ENCODE data around the gene CATSPERZ.
A peak's percentile ranks its signal among the peaks of the same experiment; 100 is the strongest.

CATSPERZ gene

DNA sequence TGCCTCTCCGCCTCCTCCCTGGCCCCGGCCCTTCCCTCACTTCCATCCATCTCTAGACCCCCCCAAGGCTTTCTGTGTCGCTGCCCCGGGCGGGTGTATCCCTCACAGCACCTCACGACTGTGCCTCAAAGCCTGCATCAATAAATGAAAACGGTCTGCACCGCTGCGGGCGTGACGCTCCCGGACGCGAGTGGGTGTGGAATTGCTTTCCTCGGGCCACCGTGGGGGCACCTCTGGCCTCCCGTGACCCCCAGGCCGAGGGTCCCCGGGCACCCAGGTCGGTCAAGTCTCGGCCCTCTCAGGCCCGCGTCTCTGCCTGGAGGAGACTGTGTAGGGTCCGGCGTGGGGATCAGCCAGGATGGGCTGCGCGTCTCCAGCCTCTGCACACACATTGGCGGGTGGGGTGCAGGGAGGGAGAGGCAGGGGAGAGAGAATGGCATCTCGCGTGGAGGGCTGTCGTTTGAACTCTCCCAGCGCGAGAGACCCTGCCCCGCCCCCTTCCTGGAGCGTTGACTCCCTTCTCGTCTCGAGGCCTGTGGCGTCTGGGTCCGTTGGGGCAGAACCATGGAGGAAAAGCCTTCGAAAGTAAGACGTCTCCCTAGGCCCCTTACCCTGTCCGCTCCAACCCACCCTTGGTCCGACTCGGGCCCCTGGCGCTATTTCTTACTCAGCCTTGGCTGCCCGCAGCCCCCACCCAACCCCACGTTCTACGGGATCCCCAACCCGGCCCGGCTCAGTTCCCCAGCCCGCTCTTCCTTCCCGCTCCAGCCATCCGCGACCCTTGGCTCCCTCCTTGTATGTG lies at the start of gene CATSPERZ:
TSS of gene CATSPERZ (plus strand) at position 512 of the 802 bp plus-strand sequence. CDS start at position 565, 53 bp downstream.
- no peak for DNase-seq

DNA sequence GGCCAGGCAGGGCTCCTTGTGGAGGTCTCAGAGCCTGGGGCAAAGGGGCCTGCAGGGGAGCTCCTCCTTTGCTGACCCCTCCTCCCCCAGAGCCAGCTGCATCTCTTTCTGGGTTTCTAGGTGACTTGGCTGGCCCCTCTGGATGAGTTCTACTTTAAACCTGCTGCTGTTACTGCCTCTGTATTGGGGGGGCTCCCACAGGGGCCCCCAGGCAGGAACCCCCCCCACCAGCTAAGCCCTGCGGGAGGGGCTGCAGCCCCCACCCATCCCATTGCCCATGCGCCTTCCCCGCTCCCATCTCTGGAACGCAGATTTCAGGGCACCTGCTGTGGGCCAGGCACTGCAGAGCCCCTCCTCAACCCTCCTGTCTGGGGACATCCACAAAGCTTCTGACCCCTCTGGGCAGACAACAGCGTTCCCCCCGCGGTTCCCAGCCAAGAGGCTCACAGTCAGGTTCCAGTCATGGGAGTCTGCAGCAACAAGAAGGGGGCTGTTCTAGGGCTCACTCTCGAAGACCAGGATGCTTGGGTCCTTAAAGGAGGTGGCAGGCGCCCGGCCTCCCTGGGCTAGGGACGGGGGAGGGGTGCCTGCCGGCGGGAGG lies 49.6 kb upstream of the CATSPERZ start:
- no peak for DNase-seq

- DNase-seq, result peak; percentile 86
These were observed 49.0 kb upstream of the CATSPERZ start, which contains the start of gene PLCB3 for GRCh38 chr11:64251016-64251752. PLCB3 (plus strand) TSS chr11:64251530; CDS start chr11:64251650, 120 bp downstream.

DNA sequence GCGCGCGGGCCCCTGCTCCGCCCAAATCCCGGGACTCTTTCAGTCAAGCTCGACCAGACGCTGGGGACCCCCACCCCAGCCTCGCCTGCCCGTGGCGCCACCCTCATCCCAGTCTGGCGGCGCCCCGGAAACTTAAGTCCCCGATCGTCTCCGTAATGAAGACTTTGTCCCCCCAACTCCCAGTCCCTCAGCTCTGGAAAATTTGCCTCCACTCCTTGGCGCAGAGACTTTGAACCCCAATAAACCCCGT lies 48.5 kb upstream of the CATSPERZ start:
- DNase-seq, result no peak

DNA sequence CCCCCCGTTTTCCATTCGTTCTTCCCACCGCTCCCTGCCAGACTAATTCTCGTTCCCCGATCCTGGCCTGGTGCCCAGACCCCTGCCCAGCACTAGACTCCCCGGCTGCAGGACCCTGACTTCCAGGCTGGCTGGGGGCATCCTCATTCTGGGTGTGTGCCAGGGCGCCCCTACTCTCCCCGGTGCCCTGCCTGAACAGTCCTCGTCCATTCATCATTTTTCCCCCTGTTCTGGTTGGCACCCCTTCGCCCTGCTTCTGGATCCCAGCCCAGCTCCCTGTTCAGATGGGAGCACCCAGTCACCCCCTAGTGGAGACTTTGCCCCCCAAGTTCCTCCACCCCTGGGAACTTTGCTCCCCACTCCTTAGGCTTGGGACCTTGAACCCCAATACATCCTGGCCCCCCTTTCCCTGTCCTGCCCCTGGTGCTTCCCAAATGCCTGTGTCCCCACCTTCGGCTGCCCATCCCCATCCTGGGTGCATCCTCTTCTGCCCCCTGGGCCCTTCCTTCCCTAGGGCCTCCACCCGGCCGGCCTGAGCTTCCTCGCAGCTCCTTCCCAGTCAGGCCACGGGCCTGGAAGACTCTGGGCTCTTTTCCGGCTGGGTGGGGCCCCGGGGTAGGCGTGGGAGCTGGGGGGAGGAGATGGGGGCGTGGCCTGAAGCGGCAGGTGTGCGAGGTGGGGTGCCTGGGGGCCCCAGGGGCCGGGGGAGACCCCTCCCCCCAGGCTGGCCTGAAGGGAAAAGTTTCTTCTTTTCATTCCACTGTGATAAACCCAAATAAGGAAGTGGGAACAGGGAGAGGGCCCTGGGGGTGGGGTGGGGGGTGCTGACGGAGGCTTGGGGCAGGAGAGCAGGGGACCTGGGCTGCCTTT lies 47.9 kb upstream of the CATSPERZ start:
- DNase-seq, result peak; percentile 61

GRCh38 chr11:64253043-64253442 lies 47.1 kb upstream of the CATSPERZ start:
- no peak for DNase-seq

- DNase-seq, result no peak
These were observed 46.7 kb upstream of the CATSPERZ start for GRCh38 chr11:64253481-64253880.

- no peak for DNase-seq
These were observed 45.8 kb upstream of the CATSPERZ start for GRCh38 chr11:64254326-64254725.

DNA sequence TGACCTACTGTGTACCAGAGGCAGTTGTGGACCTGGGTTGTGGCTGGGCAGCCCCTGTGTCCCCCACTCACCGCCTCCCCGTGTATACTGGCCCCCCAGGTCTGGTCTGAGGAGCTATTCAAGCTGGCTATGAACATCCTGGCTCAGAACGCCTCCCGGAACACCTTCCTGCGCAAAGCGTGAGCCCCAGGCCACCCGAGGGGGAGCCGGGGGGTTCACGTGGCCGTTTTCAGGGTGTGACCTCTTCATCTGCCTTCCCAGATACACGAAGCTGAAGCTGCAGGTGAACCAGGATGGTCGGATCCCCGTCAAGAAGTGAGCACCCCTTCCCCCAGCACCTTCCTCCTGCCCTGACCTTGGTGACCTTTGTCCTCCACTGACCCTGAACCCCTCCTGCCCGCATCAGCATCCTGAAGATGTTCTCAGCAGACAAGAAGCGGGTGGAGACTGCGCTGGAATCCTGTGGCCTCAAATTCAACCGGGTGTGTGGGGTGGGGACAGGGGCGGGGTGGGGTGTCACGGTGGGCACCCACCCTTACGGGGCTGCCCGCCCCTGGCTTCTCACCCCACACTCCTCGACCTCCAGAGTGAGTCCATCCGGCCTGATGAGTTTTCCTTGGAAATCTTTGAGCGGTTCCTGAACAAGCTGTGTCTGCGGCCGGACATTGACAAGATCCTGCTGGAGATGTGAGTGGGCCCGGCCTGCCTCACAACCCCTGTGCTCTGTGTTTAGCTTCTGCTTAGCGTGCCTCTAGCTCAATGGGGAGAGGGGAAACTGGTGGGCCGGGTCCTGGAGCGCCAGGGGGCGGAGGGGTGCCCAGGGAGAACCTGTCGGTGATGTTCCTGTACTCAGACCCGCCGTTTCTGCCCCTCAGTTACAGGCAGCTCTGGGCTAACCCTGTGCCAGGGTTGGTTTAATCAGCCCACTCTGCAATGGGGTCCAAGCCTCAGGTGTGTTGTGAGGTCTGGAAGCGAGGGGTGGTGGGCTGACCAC lies 44.7 kb upstream of the CATSPERZ start:
- no peak for DNase-seq

- DNase-seq, result no peak
These were observed 43.9 kb upstream of the CATSPERZ start for GRCh38 chr11:64256300-64256699.

GRCh38 chr11:64258356-64258755 lies 41.8 kb upstream of the CATSPERZ start:
- DNase-seq, result no peak

DNA sequence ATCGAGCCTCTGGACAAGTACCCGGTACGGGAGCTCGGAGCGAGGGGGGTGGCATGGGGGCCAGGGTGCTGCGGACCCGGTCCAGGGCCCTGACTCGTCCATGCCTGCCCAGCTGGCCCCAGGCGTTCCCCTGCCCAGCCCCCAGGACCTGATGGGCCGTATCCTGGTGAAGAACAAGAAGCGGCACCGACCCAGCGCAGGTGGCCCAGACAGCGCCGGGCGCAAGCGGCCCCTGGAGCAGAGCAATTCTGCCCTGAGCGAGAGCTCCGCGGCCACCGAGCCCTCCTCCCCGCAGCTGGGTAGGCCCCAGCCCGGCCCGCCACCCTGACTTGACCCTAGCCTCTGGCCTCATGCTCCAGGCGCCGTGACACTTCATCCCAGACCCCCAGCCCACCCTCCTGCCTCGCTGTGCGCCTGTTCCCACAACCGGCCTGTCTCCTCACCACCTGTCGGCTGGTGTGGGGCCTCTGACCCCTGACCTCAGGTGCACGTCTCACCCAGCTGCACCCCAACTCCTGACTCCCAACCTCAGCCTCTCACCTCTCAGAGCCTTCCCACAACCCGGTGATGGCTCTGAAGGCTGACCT lies 41.1 kb upstream of the CATSPERZ start:
- no peak for DNase-seq

GRCh38 chr11:64259533-64260067 lies 40.6 kb upstream of the CATSPERZ start:
- peak; percentile 66 for DNase-seq

DNA sequence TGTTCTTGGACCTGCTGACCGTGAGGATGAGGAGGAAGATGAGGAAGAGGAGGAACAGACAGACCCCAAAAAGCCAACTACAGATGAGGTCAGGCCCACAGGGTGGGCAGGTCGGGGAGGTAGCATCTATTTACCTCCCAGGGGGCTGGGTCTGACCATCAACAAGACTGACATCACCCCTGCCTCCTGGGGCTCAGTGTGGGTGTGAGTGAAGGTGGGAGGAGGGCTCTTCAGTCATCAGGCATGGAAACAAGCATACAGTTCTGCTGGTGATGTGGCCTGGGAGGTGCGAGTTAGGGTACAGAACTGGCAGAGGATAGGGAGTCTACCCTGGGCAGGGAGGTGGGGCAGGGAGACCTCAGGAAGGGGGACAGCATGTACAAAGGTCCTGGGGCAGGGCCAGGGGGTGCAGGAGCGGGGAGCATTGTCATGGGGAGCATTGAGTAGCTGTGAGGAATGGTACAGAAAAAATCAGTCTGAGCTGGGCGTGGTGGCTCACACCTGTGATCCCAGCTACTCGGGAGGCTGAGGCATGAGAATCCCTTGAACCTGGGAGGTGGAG lies 39.9 kb upstream of the CATSPERZ start:
- DNase-seq, result no peak

GRCh38 chr11:64261556-64262080 lies 38.5 kb upstream of the CATSPERZ start:
- DNase-seq, result no peak

GRCh38 chr11:64262271-64263002 lies 37.7 kb upstream of the CATSPERZ start:
- DNase-seq, result no peak

DNA sequence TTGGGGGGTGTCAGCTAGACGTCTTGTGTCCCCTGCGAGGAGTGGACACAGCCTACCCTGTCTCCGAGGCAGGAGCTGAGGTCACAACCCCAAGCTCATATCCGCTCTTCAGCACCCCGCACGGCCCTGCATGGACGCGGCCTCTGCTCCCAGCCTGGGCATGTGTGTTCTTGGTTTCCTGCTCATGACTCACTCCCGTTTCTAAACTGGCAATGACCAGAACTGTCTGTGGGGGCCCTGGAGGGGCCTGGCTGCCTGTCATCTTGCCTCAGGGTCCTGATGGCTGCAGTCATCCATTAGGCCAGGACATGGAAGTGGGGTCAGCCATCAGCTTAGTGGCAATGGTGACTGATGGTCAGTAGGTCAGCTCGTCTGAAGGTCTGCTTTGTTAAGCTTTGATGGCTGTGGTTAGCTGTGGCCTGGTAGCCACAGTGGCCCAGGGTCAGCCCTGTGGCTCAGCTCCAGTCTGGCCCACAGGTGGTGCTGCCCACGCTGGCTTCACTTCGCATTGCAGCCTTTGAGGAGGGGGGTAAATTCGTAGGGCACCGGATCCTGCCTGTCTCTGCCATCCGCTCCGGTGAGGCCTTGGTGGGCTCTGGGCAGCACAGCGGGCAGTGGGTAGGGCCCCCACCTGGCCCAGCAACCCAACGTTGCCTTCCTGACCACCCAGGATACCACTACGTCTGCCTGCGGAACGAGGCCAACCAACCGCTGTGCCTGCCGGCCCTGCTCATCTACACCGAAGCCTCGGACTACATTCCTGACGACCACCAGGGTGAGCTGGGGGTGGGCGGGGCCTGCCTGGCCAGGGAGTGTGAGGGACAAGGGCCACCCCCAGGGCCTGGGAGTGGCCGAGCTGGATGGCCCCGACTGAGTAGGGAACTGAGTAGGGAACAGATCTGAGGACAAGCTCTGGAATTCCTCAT lies 36.9 kb upstream of the CATSPERZ start:
- DNase-seq, result no peak

DNA sequence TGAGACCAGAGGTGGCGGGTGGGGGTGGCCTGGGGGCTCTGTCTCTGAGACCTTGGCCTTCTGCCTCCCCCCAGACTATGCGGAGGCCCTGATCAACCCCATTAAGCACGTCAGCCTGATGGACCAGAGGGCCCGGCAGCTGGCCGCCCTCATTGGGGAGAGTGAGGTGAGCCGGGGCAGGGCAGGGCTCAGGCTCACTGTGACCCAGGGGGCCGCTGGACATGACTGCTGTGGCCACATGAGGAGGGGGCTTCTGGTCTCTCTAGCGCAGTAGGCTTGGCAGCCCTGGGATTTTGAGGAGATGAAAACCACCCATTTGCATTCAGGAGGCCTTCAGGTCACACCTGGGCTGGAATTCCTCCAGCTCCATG lies 36.2 kb upstream of the CATSPERZ start:
- no peak for DNase-seq
